Type B pancreatic cell (in vitro differentiated cells): ENCODE data around the gene LRRC71. TPM values are rescaled to one million over a fixed set of nuclear protein-coding genes. Genes with fewer than 3 reads are reported as not detected.

Experiments used
- DNase-seq: peaks from one replicate; pipeline ENCODE4 v3.0.0; 2021; ENCODE audit warnings: mixed read lengths; ENCODE audit not compliant: unreplicated experiment; ENCODE audit errors: extremely low spot score
- H3K27ac Mint-ChIP-seq: 2 replicates; pipeline ENCODE4 v1.8.0; 2021; ENCODE audit warnings: mild to moderate bottlenecking, mixed read lengths
- H3K27me3 Mint-ChIP-seq: 2 replicates; pipeline ENCODE4 v1.8.0; 2021; ENCODE audit warnings: mixed read lengths
- H3K36me3 Mint-ChIP-seq: 2 replicates; pipeline ENCODE4 v1.8.0; 2021; ENCODE audit warnings: mixed read lengths
- H3K4me1 Mint-ChIP-seq: one replicate; pipeline ENCODE4 v1.8.0; 2021; ENCODE audit warnings: mixed read lengths; ENCODE audit not compliant: unreplicated experiment
- H3K4me3 Mint-ChIP-seq: 2 replicates; pipeline ENCODE4 v1.8.0; 2021; ENCODE audit warnings: mild to moderate bottlenecking, mixed read lengths
- H3K9me3 Mint-ChIP-seq: 2 replicates; pipeline ENCODE4 v1.8.0; 2021; ENCODE audit warnings: mixed read lengths
- CTCF ChIP-seq: fragments of 200-600 bp; sonication (generic); conservative IDR thresholded peaks from 2 replicates; pipeline ENCODE4 v1.5.0; 2021; ENCODE audit warnings: antibody characterized with exemption, mild to moderate bottlenecking
- total RNA-seq: library from RNA; stranded (reverse); gene quantifications from 2 replicates; pipeline ENCODE4 v1.2.1, GENCODE V29; 2021; ENCODE audit warnings: low replicate concordance

LRRC71 gene
- total RNA-seq, 1 donor from 2014 or later: 0.58 TPM

- H3K27me3 Mint-ChIP-seq: peaks cover 61% of the 10 kb centered on the region
- DNase-seq: no peak
- H3K9me3 Mint-ChIP-seq: no peaks in the 10 kb centered on the region
- no peak overlapping the region for H3K27ac Mint-ChIP-seq
- no peak overlapping the region for H3K4me3 Mint-ChIP-seq
- H3K36me3 Mint-ChIP-seq: no peaks in the 10 kb centered on the region
- TF ChIP-seq CTCF: peak; percentile 38
- H3K4me1 Mint-ChIP-seq: peaks cover 14% of the 10 kb centered on the region
These were observed 44.2 kb upstream of the LRRC71 start for GRCh38 chr1:156876281-156876680.

- no peaks in the 10 kb centered on the region for H3K9me3 Mint-ChIP-seq
- peaks cover 14% of the 10 kb centered on the region for H3K4me1 Mint-ChIP-seq
- TF ChIP-seq CTCF: no peak
- no peak overlapping the region for H3K4me3 Mint-ChIP-seq
- H3K36me3 Mint-ChIP-seq: no peaks in the 10 kb centered on the region
- DNase-seq: no peak
- H3K27ac Mint-ChIP-seq: no peak overlapping the region
- peaks cover 65% of the 10 kb centered on the region for H3K27me3 Mint-ChIP-seq
These were observed 42.8 kb upstream of the LRRC71 start for GRCh38 chr1:156877433-156878170.

GRCh38 chr1:156879876-156880275 lies 40.6 kb upstream of the LRRC71 start:
- no peak for TF ChIP-seq CTCF
- no peak for DNase-seq
- H3K27ac Mint-ChIP-seq: no peak overlapping the region
- H3K27me3 Mint-ChIP-seq: peaks cover 75% of the 10 kb centered on the region
- no peaks in the 10 kb centered on the region for H3K9me3 Mint-ChIP-seq
- peaks cover 18% of the 10 kb centered on the region for H3K4me1 Mint-ChIP-seq
- H3K4me3 Mint-ChIP-seq: no peak overlapping the region
- no peaks in the 10 kb centered on the region for H3K36me3 Mint-ChIP-seq

- Mint-ChIP-seq H3K27me3 (peaks cover 74% of the 10 kb centered on the region), H3K4me1 (peaks cover 20% of the 10 kb centered on the region), H3K27ac (no peak overlapping the region), H3K9me3 (no peaks in the 10 kb centered on the region), H3K4me3 (no peak overlapping the region), H3K36me3 (no peaks in the 10 kb centered on the region)
- DNase-seq: no peak
- TF ChIP-seq CTCF: no peak
These were observed 40.0 kb upstream of the LRRC71 start for GRCh38 chr1:156880473-156880872.

- no peaks in the 10 kb centered on the region for H3K36me3 Mint-ChIP-seq
- H3K27ac Mint-ChIP-seq: no peak overlapping the region
- H3K27me3 Mint-ChIP-seq: peaks cover 80% of the 10 kb centered on the region
- H3K4me1 Mint-ChIP-seq: peaks cover 26% of the 10 kb centered on the region
- no peak overlapping the region for H3K4me3 Mint-ChIP-seq
- no peak for DNase-seq
- no peak for TF ChIP-seq CTCF
- H3K9me3 Mint-ChIP-seq: no peaks in the 10 kb centered on the region
These were observed 39.3 kb upstream of the LRRC71 start for GRCh38 chr1:156881101-156881500.
